ENCODE data around the gene INF2. TPM values are rescaled to one million over a fixed set of nuclear protein-coding genes. Genes with fewer than 3 reads are reported as not detected.

The INF2 gene
- total RNA-seq, 4 donors from 2014 or later = 51.5 to 129 (median 66.7) TPM

- Histone ChIP-seq H3K4me3 (no peak overlapping the region), H3K27ac (replicated peaks in 1 of 4) (no peak overlapping the region), H3K9me3 (no peaks in the 10 kb centered on the region), H3K36me3 (no peaks in the 10 kb centered on the region), H3K4me1 (peaks cover 10 to 11% (median 11%) of the 10 kb centered on the region in 4 donors), H3K27me3 (peaks cover 0 to 13% (median 0%) of the 10 kb centered on the region in 4 donors)
- no peak for DNase-seq (ENCODE audit: extremely low spot score)
- intact Hi-C loops (cut with DNase I) = no loop called here
- 94% methylated on average over 6 of the region's 6 CpGs for WGBS
- TF ChIP-seq POLR2AphosphoS5 (IDR thresholded peaks at IDR 0.05) = no peak
- no peak for TF ChIP-seq POLR2A (IDR thresholded peaks at IDR 0.05; ENCODE audit: low read depth)
- TF ChIP-seq CTCF (IDR thresholded peaks at IDR 0.05) = no peak
Observed at GRCh38 chr14:104654119-104654518, 35.3 kb upstream of the INF2 start.

- H3K27ac ChIP-seq (replicated peaks in 1 of 4) = no peak overlapping the region
- peaks cover 4 to 14% (median 8%) of the 10 kb centered on the region in 4 donors for H3K4me1 ChIP-seq
- no peaks in the 10 kb centered on the region for H3K36me3 ChIP-seq
- intact Hi-C loops (cut with DNase I) = no loop called here
- 96% methylated on average over 14 of the region's 14 CpGs for WGBS
- no peak for TF ChIP-seq POLR2AphosphoS5 (IDR thresholded peaks at IDR 0.05)
- no peak for TF ChIP-seq POLR2A (IDR thresholded peaks at IDR 0.05; ENCODE audit: low read depth)
- no peak for TF ChIP-seq EP300 (IDR thresholded peaks at IDR 0.05)
- H3K4me3 ChIP-seq = no peak overlapping the region
- no peaks in the 10 kb centered on the region for H3K9me3 ChIP-seq
- peaks cover 0 to 16% (median 5%) of the 10 kb centered on the region in 4 donors for H3K27me3 ChIP-seq
- DNase-seq (ENCODE audit: extremely low spot score) = no peak
Observed at GRCh38 chr14:104655128-104655848, 34.1 kb upstream of the INF2 start.

- Histone ChIP-seq H3K4me3 (no peak overlapping the region), H3K4me1 (peaks cover 0 to 12% (median 3%) of the 10 kb centered on the region in 4 donors), H3K27me3 (peaks cover 0 to 22% (median 9%) of the 10 kb centered on the region in 4 donors), H3K9me3 (peaks cover 0 to 2% (median under 1%) of the 10 kb centered on the region in 4 donors), H3K36me3 (no peaks in the 10 kb centered on the region), H3K27ac (replicated peaks in 1 of 4) (no peak overlapping the region)
- TF ChIP-seq POLR2AphosphoS5 (IDR thresholded peaks at IDR 0.05) (no peak), EP300 (IDR thresholded peaks at IDR 0.05) (no peak)
- intact Hi-C loops (cut with DNase I) = no loop called here
- DNase-seq (ENCODE audit: extremely low spot score) = no peak
- 68% methylated on average over 29 of the region's 29 CpGs for WGBS
Observed at GRCh38 chr14:104656014-104656714, 33.3 kb upstream of the INF2 start.

GRCh38 chr14:104657101-104657524, 32.3 kb upstream of the INF2 start:
- Histone ChIP-seq H3K27me3 (peaks cover 0 to 25% (median 9%) of the 10 kb centered on the region in 4 donors), H3K4me1 (peaks cover 0 to 12% (median 3%) of the 10 kb centered on the region in 4 donors), H3K27ac (replicated peaks in 1 of 4) (no peak overlapping the region), H3K36me3 (no peaks in the 10 kb centered on the region), H3K9me3 (peaks cover 0 to 7% (median 3%) of the 10 kb centered on the region in 4 donors), H3K4me3 (no peak overlapping the region)
- no peak for DNase-seq (ENCODE audit: extremely low spot score)
- intact Hi-C loops (cut with DNase I) = no loop called here
- WGBS = 74% methylated on average over 8 of the region's 8 CpGs
- TF ChIP-seq CTCF (IDR thresholded peaks at IDR 0.05) = no peak
- no peak for TF ChIP-seq POLR2A (IDR thresholded peaks at IDR 0.05; ENCODE audit: low read depth)
- TF ChIP-seq POLR2AphosphoS5 (IDR thresholded peaks at IDR 0.05) = no peak
- no peak for TF ChIP-seq EP300 (IDR thresholded peaks at IDR 0.05)

GRCh38 chr14:104657563-104658324, 31.7 kb upstream of the INF2 start:
- intact Hi-C loops (cut with DNase I) = no loop called here
- H3K4me3 ChIP-seq = no peak overlapping the region
- 71% methylated on average over 17 of the region's 17 CpGs for WGBS
- no peak for DNase-seq (ENCODE audit: extremely low spot score)
- peaks cover 0 to 31% (median 9%) of the 10 kb centered on the region in 4 donors for H3K27me3 ChIP-seq
- H3K27ac ChIP-seq (replicated peaks in 1 of 4) = no peak overlapping the region
- peaks cover 0 to 7% (median 3%) of the 10 kb centered on the region in 4 donors for H3K9me3 ChIP-seq
- no peaks in the 10 kb centered on the region for H3K36me3 ChIP-seq
- H3K4me1 ChIP-seq = peaks cover 0 to 12% (median 3%) of the 10 kb centered on the region in 4 donors
- TF ChIP-seq EP300 (IDR thresholded peaks at IDR 0.05) = no peak
- TF ChIP-seq POLR2A (IDR thresholded peaks at IDR 0.05; ENCODE audit: low read depth) = no peak
- no peak for TF ChIP-seq CTCF (IDR thresholded peaks at IDR 0.05)
- no peak for TF ChIP-seq POLR2AphosphoS5 (IDR thresholded peaks at IDR 0.05)

All from esophagus muscularis mucosa (tissue), 4 donors.